BLaER1 (cell line): ENCODE results near the gene LAMC1.

Experiments used
- H3K27ac ChIP-seq: shearing (Covaris generic); formaldehyde crosslinking; 2 replicates; pipeline ENCODE4 v1.8.1; 2022
- H3K27me3 ChIP-seq: shearing (Covaris generic); formaldehyde crosslinking; 2 replicates; pipeline ENCODE4 v1.8.1; 2022
- H3K36me3 ChIP-seq: shearing (Covaris generic); formaldehyde crosslinking; 2 replicates; pipeline ENCODE4 v1.8.1; 2022
- H3K4me1 ChIP-seq: shearing (Covaris generic); formaldehyde crosslinking; 2 replicates; pipeline ENCODE4 v1.8.1; 2022
- H3K4me2 ChIP-seq: shearing (Covaris generic); formaldehyde crosslinking; 2 replicates; pipeline ENCODE4 v1.8.1; 2022
- H3K4me3 ChIP-seq: shearing (Covaris generic); formaldehyde crosslinking; 2 replicates; pipeline ENCODE4 v1.8.1; 2022
- H3K9ac ChIP-seq: shearing (Covaris generic); formaldehyde crosslinking; 2 replicates; pipeline ENCODE4 v1.8.1; 2022
- H3K9me3 ChIP-seq: shearing (Covaris generic); formaldehyde crosslinking; 2 replicates; pipeline ENCODE4 v1.8.1; 2022
- H4K20me1 ChIP-seq: shearing (Covaris generic); formaldehyde crosslinking; 2 replicates; pipeline ENCODE4 v1.8.1; 2022
- Cebpa-rat ChIP-seq: shearing (Covaris generic); IDR thresholded peaks from 2 replicates; pipeline ENCODE4 v1.8.1; 2022

Gene LAMC1

GRCh38 chr1:183166454-183166853 lies 143.2 kb downstream of the LAMC1 start:
- Histone ChIP-seq H3K4me3 (no peak overlapping the region), H3K9ac (no peak overlapping the region), H3K36me3 (no peaks in the 10 kb centered on the region), H3K4me2 (no peak overlapping the region), H3K27ac (no peak overlapping the region), H3K9me3 (no peaks in the 10 kb centered on the region), H4K20me1 (no peaks in the 10 kb centered on the region), H3K27me3 (no peaks in the 10 kb centered on the region), H3K4me1 (no peaks in the 10 kb centered on the region)
- TF ChIP-seq Cebpa-rat: no peak

GRCh38 chr1:183167676-183168075 lies 144.5 kb downstream of the LAMC1 start:
- H3K27me3 ChIP-seq: no peaks in the 10 kb centered on the region
- H3K9ac ChIP-seq: no peak overlapping the region
- H3K27ac ChIP-seq: no peak overlapping the region
- no peaks in the 10 kb centered on the region for H3K4me1 ChIP-seq
- no peaks in the 10 kb centered on the region for H3K36me3 ChIP-seq
- TF ChIP-seq Cebpa-rat: no peak
- no peaks in the 10 kb centered on the region for H4K20me1 ChIP-seq
- H3K4me3 ChIP-seq: no peak overlapping the region
- H3K9me3 ChIP-seq: no peaks in the 10 kb centered on the region
- H3K4me2 ChIP-seq: no peak overlapping the region

- Histone ChIP-seq H3K27me3 (no peaks in the 10 kb centered on the region), H3K4me2 (no peak overlapping the region), H3K4me3 (no peak overlapping the region), H4K20me1 (no peaks in the 10 kb centered on the region), H3K36me3 (no peaks in the 10 kb centered on the region), H3K9me3 (no peaks in the 10 kb centered on the region), H3K4me1 (no peaks in the 10 kb centered on the region), H3K9ac (no peak overlapping the region), H3K27ac (no peak overlapping the region)
- TF ChIP-seq Cebpa-rat: no peak
These were observed 145.1 kb downstream of the LAMC1 start for GRCh38 chr1:183168308-183168707.

- no peaks in the 10 kb centered on the region for H3K4me1 ChIP-seq
- H3K4me3 ChIP-seq: no peak overlapping the region
- no peak overlapping the region for H3K9ac ChIP-seq
- H3K9me3 ChIP-seq: no peaks in the 10 kb centered on the region
- H3K4me2 ChIP-seq: no peak overlapping the region
- no peak for TF ChIP-seq Cebpa-rat
- H3K27ac ChIP-seq: no peak overlapping the region
- no peaks in the 10 kb centered on the region for H4K20me1 ChIP-seq
- H3K36me3 ChIP-seq: no peaks in the 10 kb centered on the region
- no peaks in the 10 kb centered on the region for H3K27me3 ChIP-seq
These were observed 150.6 kb downstream of the LAMC1 start for GRCh38 chr1:183173828-183174227.

- H3K9ac ChIP-seq: no peak overlapping the region
- peaks cover 10% of the 10 kb centered on the region for H3K4me1 ChIP-seq
- no peak overlapping the region for H3K4me3 ChIP-seq
- no peak for TF ChIP-seq Cebpa-rat
- H3K27ac ChIP-seq: no peak overlapping the region
- no peaks in the 10 kb centered on the region for H3K9me3 ChIP-seq
- H4K20me1 ChIP-seq: no peaks in the 10 kb centered on the region
- no peaks in the 10 kb centered on the region for H3K27me3 ChIP-seq
- H3K4me2 ChIP-seq: no peak overlapping the region
- H3K36me3 ChIP-seq: no peaks in the 10 kb centered on the region
These were observed 152.4 kb downstream of the LAMC1 start for GRCh38 chr1:183175631-183176030.

GRCh38 chr1:183178545-183178944 lies 155.3 kb downstream of the LAMC1 start:
- TF ChIP-seq Cebpa-rat: no peak
- H3K27ac ChIP-seq: no peak overlapping the region
- no peak overlapping the region for H3K4me2 ChIP-seq
- no peaks in the 10 kb centered on the region for H3K27me3 ChIP-seq
- peaks cover 18% of the 10 kb centered on the region for H3K4me1 ChIP-seq
- no peaks in the 10 kb centered on the region for H4K20me1 ChIP-seq
- no peaks in the 10 kb centered on the region for H3K9me3 ChIP-seq
- no peaks in the 10 kb centered on the region for H3K36me3 ChIP-seq
- H3K9ac ChIP-seq: no peak overlapping the region
- H3K4me3 ChIP-seq: no peak overlapping the region

- Histone ChIP-seq H3K4me2 (no peak overlapping the region), H3K36me3 (no peaks in the 10 kb centered on the region), H3K4me3 (no peak overlapping the region), H3K27me3 (no peaks in the 10 kb centered on the region), H3K27ac (no peak overlapping the region), H3K9ac (no peak overlapping the region), H3K9me3 (no peaks in the 10 kb centered on the region), H3K4me1 (peaks cover 18% of the 10 kb centered on the region), H4K20me1 (no peaks in the 10 kb centered on the region)
- no peak for TF ChIP-seq Cebpa-rat
These were observed 155.8 kb downstream of the LAMC1 start for GRCh38 chr1:183179033-183179432.

- Histone ChIP-seq H3K4me1 (peaks cover 18% of the 10 kb centered on the region), H3K4me3 (no peak overlapping the region), H3K27me3 (no peaks in the 10 kb centered on the region), H4K20me1 (no peaks in the 10 kb centered on the region), H3K9me3 (no peaks in the 10 kb centered on the region), H3K36me3 (no peaks in the 10 kb centered on the region), H3K9ac (no peak overlapping the region), H3K4me2 (peak overlapping the region; percentile 62), H3K27ac (no peak overlapping the region)
- no peak for TF ChIP-seq Cebpa-rat
These were observed 157.0 kb downstream of the LAMC1 start for GRCh38 chr1:183180218-183180617.

- peak overlapping the region; percentile 62 for H3K4me2 ChIP-seq
- no peaks in the 10 kb centered on the region for H3K27me3 ChIP-seq
- H3K9me3 ChIP-seq: no peaks in the 10 kb centered on the region
- H3K4me3 ChIP-seq: no peak overlapping the region
- H3K27ac ChIP-seq: no peak overlapping the region
- TF ChIP-seq Cebpa-rat: no peak
- H3K9ac ChIP-seq: no peak overlapping the region
- H4K20me1 ChIP-seq: no peaks in the 10 kb centered on the region
- peaks cover 18% of the 10 kb centered on the region for H3K4me1 ChIP-seq
- H3K36me3 ChIP-seq: no peaks in the 10 kb centered on the region
These were observed 157.4 kb downstream of the LAMC1 start for GRCh38 chr1:183180634-183181056.

GRCh38 chr1:183185941-183186490 lies 162.8 kb downstream of the LAMC1 start, which contains the start of gene LAMC2:
Gene LAMC2 (plus strand): TSS chr1:183186264. CDS start chr1:183186353, 89 bp downstream.
- Histone ChIP-seq H3K9ac (no peak within 1 kb of the TSS), H3K27ac (no peak within 1 kb of the TSS), H3K4me2 (no peak within 1 kb of the TSS), H3K27me3 (no peaks in the 10 kb centered on the region), H3K36me3 (no peaks in the 10 kb centered on the region), H3K4me1 (peaks cover 4% of the 10 kb centered on the region), H3K9me3 (no peaks in the 10 kb centered on the region), H3K4me3 (no peak within 1 kb of the TSS), H4K20me1 (no peaks in the 10 kb centered on the region)
- no peak for TF ChIP-seq Cebpa-rat

GRCh38 chr1:183186841-183187240 lies 163.6 kb downstream of the LAMC1 start:
- no peak for TF ChIP-seq Cebpa-rat
- Histone ChIP-seq H3K4me3 (no peak overlapping the region), H3K36me3 (no peaks in the 10 kb centered on the region), H4K20me1 (no peaks in the 10 kb centered on the region), H3K4me1 (no peaks in the 10 kb centered on the region), H3K27me3 (no peaks in the 10 kb centered on the region), H3K9ac (no peak overlapping the region), H3K27ac (no peak overlapping the region), H3K4me2 (no peak overlapping the region), H3K9me3 (no peaks in the 10 kb centered on the region)
